Stimulated activated CD8-positive, alpha-beta memory T cell treated with anti-CD3 and anti-CD28 coated beads, Interleukin-12 subunit alpha, Interleukin-12 subunit beta, amount 100 ng/mL, for 24 hours (primary cell): ENCODE results near the gene GPATCH4.

Experiments
- DNase-seq: peaks from one replicate; pipeline ENCODE4 v3.0.0-alpha.2; 2020; ENCODE audit errors: extremely low read depth

GPATCH4 gene

DNA sequence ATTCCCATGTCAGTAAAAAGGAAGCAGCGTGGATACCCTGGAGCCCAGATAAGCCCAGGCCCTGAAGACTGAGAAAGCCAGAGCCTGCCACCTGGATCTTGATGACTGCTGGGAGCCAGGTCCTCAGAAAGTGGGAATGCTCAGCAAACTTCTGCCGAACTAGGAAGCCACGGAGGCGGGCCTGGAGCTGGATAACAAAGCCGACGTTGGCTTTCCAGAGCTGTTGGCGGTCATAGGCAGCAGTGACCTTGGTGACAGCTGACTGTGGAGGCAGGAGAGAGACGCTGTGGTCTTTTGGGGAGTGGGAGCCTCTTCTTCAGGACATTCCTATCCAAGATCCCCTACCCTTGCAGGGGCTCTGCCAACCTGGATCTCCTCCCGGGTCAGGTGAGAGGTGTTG lies 53.3 kb downstream of the GPATCH4 start:
- DNase-seq = no peak

DNA sequence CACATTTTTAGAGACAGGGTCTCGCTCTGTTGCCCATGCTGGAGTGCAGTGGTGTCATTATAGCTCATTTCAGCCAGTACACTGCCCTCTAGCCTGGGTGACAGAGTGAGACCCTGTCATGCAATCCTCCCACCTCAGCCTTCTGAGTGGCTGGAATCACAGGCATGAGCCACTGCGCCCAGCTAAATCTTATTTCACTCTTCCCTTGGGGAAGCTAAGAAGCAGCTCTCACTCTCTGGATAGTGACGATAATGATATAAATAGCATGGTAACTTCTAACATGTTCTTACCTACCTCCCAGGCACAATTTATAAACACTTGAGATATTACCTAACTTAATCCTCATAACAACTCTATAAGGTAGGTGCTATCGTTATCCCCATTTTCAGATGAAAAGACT lies 53.8 kb downstream of the GPATCH4 start:
- DNase-seq = no peak

DNA sequence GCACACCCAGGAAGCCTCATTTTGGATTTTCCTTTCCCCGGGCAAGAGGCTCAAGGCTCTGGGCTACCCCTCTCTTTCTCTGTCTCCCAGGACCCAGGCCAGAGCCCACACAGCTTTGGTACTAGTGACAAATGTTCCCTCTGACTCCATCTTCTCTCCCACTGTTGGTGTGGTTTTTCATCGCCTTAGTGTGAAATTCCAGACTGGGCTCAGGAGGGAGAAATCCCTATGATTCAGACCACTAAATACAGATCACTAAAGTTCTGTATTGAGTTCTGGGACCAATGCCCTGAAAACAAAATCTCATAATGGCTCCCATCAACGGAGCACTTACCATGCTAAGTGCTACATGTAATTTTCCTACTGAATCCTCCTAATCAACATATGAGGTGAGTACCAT lies 55.0 kb downstream of the GPATCH4 start:
- no peak for DNase-seq

DNA sequence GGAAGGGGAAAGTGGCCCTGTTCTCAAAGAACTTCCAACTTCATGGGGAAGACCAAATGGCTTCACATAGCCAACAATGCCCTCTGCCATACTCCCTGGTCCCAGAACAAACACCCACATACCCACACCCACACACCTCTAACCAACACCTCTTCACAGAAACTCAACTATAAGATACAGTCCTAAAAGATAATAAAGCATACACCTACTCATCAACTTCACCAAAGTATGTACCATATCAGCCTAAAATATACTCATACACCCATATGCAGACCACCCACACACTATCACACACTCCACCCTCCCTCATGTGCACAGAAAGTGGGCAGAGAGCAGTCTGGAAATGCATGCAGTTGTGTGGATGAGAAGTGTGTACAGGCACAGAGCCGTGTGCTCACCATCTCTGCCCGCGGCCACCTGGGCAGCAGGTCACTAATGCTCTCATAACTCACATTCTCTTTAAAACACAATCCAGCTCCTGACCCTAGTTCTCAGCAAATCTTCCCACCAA lies 56.6 kb downstream of the GPATCH4 start:
- no peak for DNase-seq
